ENCODE data around the gene PCNX3.

The PCNX3 gene

DNA sequence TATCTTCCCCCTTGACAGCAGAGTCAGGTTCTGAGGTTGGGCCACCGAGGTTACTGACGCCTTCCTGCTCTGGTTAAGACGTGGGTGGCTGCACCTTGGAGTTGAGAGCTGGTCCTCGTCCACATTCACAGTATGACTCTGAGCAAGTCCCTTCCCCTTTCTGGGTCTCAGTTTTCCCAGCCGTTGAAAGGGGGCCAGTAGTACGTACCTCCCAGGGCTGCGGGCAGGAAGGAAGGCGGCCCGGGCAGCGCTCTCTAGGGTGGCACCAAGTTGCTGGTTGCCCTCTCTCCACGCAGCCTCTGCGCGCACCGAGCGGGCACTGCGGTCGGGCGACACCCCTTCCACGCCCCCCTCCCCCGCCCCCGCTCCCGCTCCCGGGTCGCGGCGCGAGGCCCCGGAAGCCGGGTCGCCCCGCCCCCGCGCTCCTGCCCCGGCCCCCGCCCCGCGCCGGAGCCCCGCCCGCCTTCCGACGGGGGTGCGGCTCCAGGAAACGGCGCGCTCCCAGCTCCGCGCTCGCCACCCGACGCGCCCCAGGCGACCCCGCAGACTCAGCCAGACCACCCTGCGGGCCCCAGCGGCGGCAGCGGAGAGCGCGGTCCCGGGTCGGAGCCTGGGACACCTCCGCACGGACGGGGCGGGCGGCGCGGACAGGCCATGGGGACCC lies 39.9 kb upstream of the PCNX3 start, which contains the start of gene EHBP1L1:
Gene EHBP1L1, plus strand, starts transcription at position 486 of the 664 bp plus-strand sequence. CDS start 250 bp downstream, outside the sequence.
- peak within 1 kb of the TSS; percentile 62 for H2AFZ ChIP-seq (ENCODE audit: low read depth, low read length)
- peak within 1 kb of the TSS; percentile 57 to 84 for H3K4me3 ChIP-seq (ENCODE audit: low read depth in 1 of 2, low read length in 2 of 2)
- H3K27me3 ChIP-seq (ENCODE audit: insufficient read depth, low read length, poor library complexity): no peaks in the 10 kb centered on the region
- peaks cover 37% of the 10 kb centered on the region for H3K36me3 ChIP-seq (ENCODE audit: insufficient read depth, low read length)
- H3K4me1 ChIP-seq (ENCODE audit: insufficient read depth, low read length): peaks cover 66% of the 10 kb centered on the region
- H3K4me2 ChIP-seq (ENCODE audit: insufficient read depth, low read length): peak within 1 kb of the TSS; percentile 99
- H3K9me3 ChIP-seq (ENCODE audit: insufficient read depth, low read length, severe bottlenecking): no peaks in the 10 kb centered on the region
- TF ChIP-seq, protein P1, sequence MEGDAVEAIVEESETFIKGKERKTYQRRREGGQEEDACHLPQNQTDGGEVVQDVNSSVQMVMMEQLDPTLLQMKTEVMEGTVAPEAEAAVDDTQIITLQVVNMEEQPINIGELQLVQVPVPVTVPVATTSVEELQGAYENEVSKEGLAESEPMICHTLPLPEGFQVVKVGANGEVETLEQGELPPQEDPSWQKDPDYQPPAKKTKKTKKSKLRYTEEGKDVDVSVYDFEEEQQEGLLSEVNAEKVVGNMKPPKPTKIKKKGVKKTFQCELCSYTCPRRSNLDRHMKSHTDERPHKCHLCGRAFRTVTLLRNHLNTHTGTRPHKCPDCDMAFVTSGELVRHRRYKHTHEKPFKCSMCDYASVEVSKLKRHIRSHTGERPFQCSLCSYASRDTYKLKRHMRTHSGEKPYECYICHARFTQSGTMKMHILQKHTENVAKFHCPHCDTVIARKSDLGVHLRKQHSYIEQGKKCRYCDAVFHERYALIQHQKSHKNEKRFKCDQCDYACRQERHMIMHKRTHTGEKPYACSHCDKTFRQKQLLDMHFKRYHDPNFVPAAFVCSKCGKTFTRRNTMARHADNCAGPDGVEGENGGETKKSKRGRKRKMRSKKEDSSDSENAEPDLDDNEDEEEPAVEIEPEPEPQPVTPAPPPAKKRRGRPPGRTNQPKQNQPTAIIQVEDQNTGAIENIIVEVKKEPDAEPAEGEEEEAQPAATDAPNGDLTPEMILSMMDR (IDR thresholded peaks at IDR 0.05; ENCODE audit: borderline replicate concordance, extremely low read depth, low read length, poor library complexity, severe bottlenecking): no peak
- no peak for TF ChIP-seq EZH2 (IDR thresholded peaks at IDR 0.05; ENCODE audit: borderline replicate concordance, low read depth, low read length, severe bottlenecking)
- H4K20me1 ChIP-seq (ENCODE audit: insufficient read depth, low read length): peaks cover 41% of the 10 kb centered on the region
- peak; percentile 84 for DNase-seq
- ATAC-seq (ENCODE audit: insufficient read depth, low read depth): peak; percentile 44
- peaks cover 47% of the 10 kb centered on the region for H3K79me2 ChIP-seq (ENCODE audit: insufficient read depth, low read length)
- H3K27ac ChIP-seq (ENCODE audit: low read length): peak within 1 kb of the TSS; percentile 87
- peak within 1 kb of the TSS; percentile 92 for H3K9ac ChIP-seq (ENCODE audit: low read depth, low read length)

DNA sequence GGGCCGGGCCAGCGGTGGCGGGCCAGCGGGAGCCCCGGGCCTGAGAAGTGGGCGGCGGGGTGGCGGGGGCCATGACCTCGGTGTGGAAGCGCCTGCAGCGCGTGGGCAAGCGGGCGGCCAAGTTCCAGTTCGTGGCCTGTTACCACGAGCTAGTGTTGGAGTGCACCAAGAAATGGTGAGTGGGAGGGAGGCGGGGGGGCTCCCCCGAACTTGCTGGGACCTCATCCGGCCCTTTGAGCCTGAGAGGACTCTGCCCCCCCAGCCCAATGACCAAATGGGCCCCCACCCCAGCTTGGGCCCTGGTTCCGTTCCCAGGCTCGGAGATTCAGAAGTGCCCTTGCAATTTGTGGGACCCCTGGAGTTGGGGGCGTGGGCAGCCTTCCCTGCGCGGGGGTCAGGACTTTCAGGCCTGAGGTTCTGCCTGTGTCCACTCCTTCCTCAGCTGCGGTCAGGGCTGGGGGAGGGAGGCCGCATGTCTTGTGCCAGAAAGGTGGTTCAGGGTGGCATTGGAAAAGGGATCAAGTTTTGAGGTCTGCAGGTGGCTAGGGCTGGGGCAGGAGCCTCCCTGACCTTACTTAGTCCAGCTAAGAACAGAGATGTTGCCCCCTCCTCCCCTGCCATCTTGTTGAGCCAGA lies 39.2 kb upstream of the PCNX3 start:
- peaks cover 60% of the 10 kb centered on the region for H3K4me1 ChIP-seq (ENCODE audit: insufficient read depth, low read length)
- H3K4me2 ChIP-seq (ENCODE audit: insufficient read depth, low read length): peak overlapping the region; percentile 99
- no peak for ATAC-seq (ENCODE audit: insufficient read depth, low read depth)
- H3K36me3 ChIP-seq (ENCODE audit: insufficient read depth, low read length): peaks cover 42% of the 10 kb centered on the region
- peaks cover 35% of the 10 kb centered on the region for H4K20me1 ChIP-seq (ENCODE audit: insufficient read depth, low read length)
- no peaks in the 10 kb centered on the region for H3K27me3 ChIP-seq (ENCODE audit: insufficient read depth, low read length, poor library complexity)
- peak overlapping the region; percentile 57 to 77 for H3K4me3 ChIP-seq (ENCODE audit: low read depth in 1 of 2, low read length in 2 of 2)
- H3K27ac ChIP-seq (ENCODE audit: low read length): peak overlapping the region; percentile 75
- peak; percentile 40 for DNase-seq
- peak overlapping the region; percentile 92 for H3K9ac ChIP-seq (ENCODE audit: low read depth, low read length)
- TF ChIP-seq, protein P1 (IDR thresholded peaks at IDR 0.05; ENCODE audit: borderline replicate concordance, extremely low read depth, low read length, poor library complexity, severe bottlenecking): no peak
- TF ChIP-seq EZH2 (IDR thresholded peaks at IDR 0.05; ENCODE audit: borderline replicate concordance, low read depth, low read length, severe bottlenecking): no peak
- H3K79me2 ChIP-seq (ENCODE audit: insufficient read depth, low read length): peaks cover 40% of the 10 kb centered on the region
- H3K9me3 ChIP-seq (ENCODE audit: insufficient read depth, low read length, severe bottlenecking): no peaks in the 10 kb centered on the region
- peak overlapping the region; percentile 62 for H2AFZ ChIP-seq (ENCODE audit: low read depth, low read length)

DNA sequence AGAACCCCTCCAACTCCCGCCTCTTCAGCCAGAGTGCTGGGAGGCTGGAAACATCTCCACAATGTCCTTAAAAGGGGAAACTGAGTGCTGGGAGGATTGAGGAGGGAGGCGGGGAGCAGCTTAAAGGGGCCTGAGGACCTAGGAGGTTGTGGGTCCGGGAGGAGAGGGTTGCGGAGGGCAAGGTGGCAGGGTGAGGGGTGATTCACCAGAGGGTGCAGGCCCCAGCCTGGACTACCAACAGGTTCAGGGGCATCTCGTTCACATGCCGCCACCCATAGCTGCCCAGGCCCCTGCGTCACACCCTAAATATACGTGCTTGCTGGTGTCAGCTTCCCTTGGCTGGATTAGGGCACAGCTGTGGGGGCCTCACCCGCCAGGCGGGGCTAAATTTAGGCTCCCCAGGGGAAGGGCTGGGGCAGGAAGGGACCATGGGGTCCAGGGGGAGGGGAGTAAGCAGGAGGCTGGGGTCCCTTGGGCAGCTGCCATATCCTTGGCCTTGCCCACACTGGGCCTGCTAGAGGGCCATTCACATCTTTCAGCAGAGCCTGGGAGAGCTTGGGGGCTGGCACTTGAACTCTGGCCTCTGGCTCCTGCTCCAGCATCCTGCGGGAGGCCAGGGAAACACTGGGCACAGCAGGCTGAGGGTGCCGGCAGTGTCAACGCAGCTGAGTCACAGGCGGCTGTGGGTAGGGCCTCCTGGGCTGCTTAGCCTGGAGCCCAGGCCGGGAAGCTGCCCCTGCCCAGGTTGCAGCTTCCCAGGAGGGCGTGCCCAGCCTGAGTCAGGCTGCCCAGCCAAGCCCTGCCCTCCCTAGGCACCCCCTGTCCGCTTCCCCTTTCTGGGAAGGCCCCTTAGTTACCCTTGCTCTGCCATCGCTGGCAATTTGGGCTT lies 38.5 kb upstream of the PCNX3 start:
- Histone ChIP-seq H3K79me2 (ENCODE audit: insufficient read depth, low read length) (peaks cover 33% of the 10 kb centered on the region), H3K27me3 (ENCODE audit: insufficient read depth, low read length, poor library complexity) (no peaks in the 10 kb centered on the region), H3K27ac (ENCODE audit: low read length) (peak overlapping the region; percentile 75), H3K4me2 (ENCODE audit: insufficient read depth, low read length) (peak overlapping the region; percentile 99), H3K9ac (ENCODE audit: low read depth, low read length) (peak overlapping the region; percentile 92), H3K4me1 (ENCODE audit: insufficient read depth, low read length) (peaks cover 52% of the 10 kb centered on the region), H3K36me3 (ENCODE audit: insufficient read depth, low read length) (peaks cover 46% of the 10 kb centered on the region), H3K9me3 (ENCODE audit: insufficient read depth, low read length, severe bottlenecking) (no peaks in the 10 kb centered on the region), H2AFZ (ENCODE audit: low read depth, low read length) (no peak overlapping the region), H3K4me3 (ENCODE audit: low read depth in 1 of 2, low read length in 2 of 2) (peak overlapping the region; percentile 57 to 77; a peak in 3 of 4 replicates), H4K20me1 (ENCODE audit: insufficient read depth, low read length) (peaks cover 27% of the 10 kb centered on the region)
- TF ChIP-seq, protein P1 (IDR thresholded peaks at IDR 0.05; ENCODE audit: borderline replicate concordance, extremely low read depth, low read length, poor library complexity, severe bottlenecking): no peak
- TF ChIP-seq EZH2 (IDR thresholded peaks at IDR 0.05; ENCODE audit: borderline replicate concordance, low read depth, low read length, severe bottlenecking): no peak
- ATAC-seq (ENCODE audit: insufficient read depth, low read depth) (no peak), DNase-seq (no peak)
